SK-N-SH (cell line): ENCODE measurements around the gene TGFBRAP1. TPM values are rescaled to one million over a fixed set of nuclear protein-coding genes. Genes with fewer than 3 reads are reported as not detected.

Experiments
- CTCF ChIA-PET: fragments of 300-600, 350-600 bp; formaldehyde crosslinking; extraction: SDS; loops from one replicate; lab custom pipeline; 2021; lab: Yijun Ruan, JAX
- POLR2A ChIA-PET: fragments of 350-600 bp; sonication (Branson Sonifier 250); formaldehyde crosslinking; extraction: SDS; loops from one replicate; lab custom pipeline; 2020; ENCODE audit warnings: antibody characterized with exemption, inconsistent platforms; lab: Yijun Ruan, JAX
- DNase-seq: peaks from one replicate; pipeline ENCODE4 v3.0.0; 2012
- H2AFZ ChIP-seq: fragments of 200-600 bp; sonication (generic); 2 replicates; pipeline ENCODE4 v1.8.1; 2016; ENCODE audit warnings: antibody characterized with exemption, mild to moderate bottlenecking, low read depth
- H3F3A ChIP-seq: fragments of 200-600 bp; sonication (generic); replicated peaks from 2 replicates; pipeline ENCODE3; 2016; ENCODE audit warnings: antibody characterized with exemption, mild to moderate bottlenecking; ENCODE audit not compliant: insufficient read depth
- H3K27ac ChIP-seq, 2 experiments: fragments of 200-500 bp in 1 of 2; fragments of 200-600 bp in 1 of 2; sonication (Bioruptor generic) in 1 of 2; sonication (generic), shearing (Covaris generic) in 1 of 2; 2 replicates each; pipeline versions ENCODE4 v1.5.1 to v1.6.1; 2014 to 2016; ENCODE audit warnings: low read depth in 2 of 2, inconsistent platforms in 1 of 2, low read length in 1 of 2, mild to moderate bottlenecking in 1 of 2, mixed read lengths in 1 of 2
- H3K27me3 ChIP-seq: fragments of 200-600 bp; sonication (generic), shearing (Covaris generic); 2 replicates; pipeline ENCODE4 v1.6.1; 2016; ENCODE audit warnings: mixed run types; ENCODE audit not compliant: insufficient read depth
- H3K36me3 ChIP-seq, 2 experiments: fragments of 200-500 bp in 1 of 2; fragments of 200-600 bp in 1 of 2; sonication (Bioruptor generic) in 1 of 2; sonication (generic) in 1 of 2; replicated peaks in 1 of 2; 2 replicates each; pipeline versions ENCODE3 to v1.5.1; 2014 to 2016; ENCODE audit warnings: low read length in 1 of 2, mild to moderate bottlenecking in 1 of 2; ENCODE audit not compliant: insufficient read depth in 2 of 2, control insufficient read depth in 1 of 2
- H3K4me1 ChIP-seq, 2 experiments: fragments of 200-500 bp in 1 of 2; fragments of 200-600 bp in 1 of 2; sonication (Bioruptor generic) in 1 of 2; sonication (generic), shearing (Covaris generic) in 1 of 2; 2 replicates each; pipeline versions ENCODE4 v1.5.1 to v1.6.1; 2014 to 2016; ENCODE audit warnings: low read depth in 1 of 2, low read length in 1 of 2, mixed run types in 1 of 2; ENCODE audit not compliant: insufficient read depth in 2 of 2, control insufficient read depth in 1 of 2
- H3K4me2 ChIP-seq: fragments of 200-600 bp; sonication (generic), shearing (Covaris generic); 2 replicates; pipeline ENCODE4 v1.6.1; 2017; ENCODE audit warnings: mixed run types
- H3K4me3 ChIP-seq, 2 experiments: fragments of 200-500 bp in 1 of 2; fragments of 200-600 bp in 1 of 2; sonication (Bioruptor generic) in 1 of 2; sonication (generic), shearing (Covaris generic) in 1 of 2; 2 replicates each; pipeline versions ENCODE4 v1.5.1 to v1.8.1; 2014 to 2016; ENCODE audit warnings: low read depth in 2 of 2, inconsistent platforms in 1 of 2, low read length in 1 of 2, mild to moderate bottlenecking in 1 of 2, mixed read lengths in 1 of 2, moderate library complexity in 1 of 2
- H3K79me2 ChIP-seq: fragments of 200-600 bp; sonication (generic); 2 replicates; pipeline ENCODE4 v1.8.1; 2017; ENCODE audit warnings: mild to moderate bottlenecking; ENCODE audit not compliant: insufficient read depth
- H3K9ac ChIP-seq: fragments of 200-600 bp; sonication (generic); 2 replicates; pipeline ENCODE4 v1.6.1; 2017; ENCODE audit warnings: mixed run types
- H3K9me2 ChIP-seq: fragments of 200-600 bp; sonication (generic); 2 replicates; pipeline ENCODE4 v1.6.1; 2017; ENCODE audit warnings: mixed run types
- H3K9me3 ChIP-seq: fragments of 200-600 bp; sonication (generic); 2 replicates; pipeline ENCODE4 v1.6.1; 2017; ENCODE audit warnings: mixed run types, mild to moderate bottlenecking, moderate library complexity
- H4K20me1 ChIP-seq: fragments of 200-600 bp; sonication (generic); 2 replicates; pipeline ENCODE4 v1.6.1; 2017; ENCODE audit warnings: mild to moderate bottlenecking, mixed run types; ENCODE audit not compliant: insufficient read depth
- EZH2phosphoT487 ChIP-seq: fragments of 200-600 bp; sonication (generic); IDR thresholded peaks from 2 replicates; pipeline ENCODE4 v1.6.1; 2017; ENCODE audit warnings: low read depth, mixed run types, mild to moderate bottlenecking, antibody characterized with exemption, moderate library complexity, borderline replicate concordance
- FOXJ3 ChIP-seq: sonication (generic); formaldehyde crosslinking; IDR thresholded peaks from 2 replicates; pipeline ENCODE4 v1.5.1; 2020; ENCODE audit warnings: mild to moderate bottlenecking, missing genetic modification reagents
- GABPA ChIP-seq: IDR thresholded peaks from 2 replicates; pipeline ENCODE4 v1.4.0; 2012; ENCODE audit warnings: low read depth, mild to moderate bottlenecking
- GATA2 ChIP-seq: sonication (generic); formaldehyde crosslinking; IDR thresholded peaks from 2 replicates; pipeline ENCODE4 v1.5.0; 2020; ENCODE audit warnings: mild to moderate bottlenecking, missing genetic modification reagents
- MEF2A ChIP-seq: IDR thresholded peaks from 2 replicates; pipeline ENCODE4 v1.4.0; 2012; ENCODE audit warnings: low read depth, borderline replicate concordance
- MXI1 ChIP-seq: IDR thresholded peaks from 2 replicates; pipeline ENCODE4 v1.6.1; 2012; ENCODE audit warnings: mild to moderate bottlenecking, low read depth, low read length, improper control_type of control experiment
- POLR2AphosphoS5 ChIP-seq: IDR thresholded peaks from 2 replicates; pipeline ENCODE4 v1.6.1; 2012; ENCODE audit warnings: low read depth, low read length
- RAD21 ChIP-seq: IDR thresholded peaks from 2 replicates; pipeline ENCODE4 v1.6.1; 2012; ENCODE audit warnings: mild to moderate bottlenecking, low read length
- RCOR1 ChIP-seq: fragments of 150-350 bp; IDR thresholded peaks from 2 replicates; pipeline ENCODE4 v1.6.1; 2017; ENCODE audit warnings: antibody characterized with exemption, low read length
- RXRA ChIP-seq: IDR thresholded peaks from 2 replicates; pipeline ENCODE4 v1.4.0; 2012; ENCODE audit warnings: low read depth, mild to moderate bottlenecking, borderline replicate concordance
- TAF1 ChIP-seq: IDR thresholded peaks from 2 replicates; pipeline ENCODE4 v1.6.1; 2012; ENCODE audit warnings: low read depth, mild to moderate bottlenecking, low read length, moderate library complexity, borderline replicate concordance
- TCF12 ChIP-seq: IDR thresholded peaks from 2 replicates; pipeline ENCODE4 v1.4.0; 2012
- TEAD4 ChIP-seq: IDR thresholded peaks from 2 replicates; pipeline ENCODE4 v1.4.0; 2012; ENCODE audit warnings: mild to moderate bottlenecking, borderline replicate concordance; ENCODE audit not compliant: insufficient read depth
- whole genome bisulfite sequencing: methylation state at CpG from one replicate; pipeline ENCODE4 v1.1.6; 2017; ENCODE audit warnings: low lambda C conversion rate; 5-methylcytosine and 5-hydroxymethylcytosine counted together
- polyA plus RNA-seq, 3 experiments: library from polyadenylated mRNA; depleted of rRNA; stranded (reverse); fragments of >200 nt; gene quantifications; 2 replicates each; pipeline ENCODE4 v1.2.3, GENCODE V29; 2012
- TF ChIP-seq, protein P1 (sequence below): IDR thresholded peaks from 2 replicates; pipeline ENCODE4 v1.4.0; 2012; ENCODE audit warnings: low read depth, borderline replicate concordance
- TF ChIP-seq, protein P2 (sequence below): IDR thresholded peaks from 2 replicates; pipeline ENCODE4; 2012
- TF ChIP-seq, protein P3 (sequence below): IDR thresholded peaks from 2 replicates; pipeline ENCODE4 v1.4.0; 2012; ENCODE audit warnings: low read depth
- TF ChIP-seq, protein P4 (sequence below): IDR thresholded peaks from 2 replicates; pipeline ENCODE4 v1.6.1; 2012; ENCODE audit warnings: mild to moderate bottlenecking, low read depth, low read length, moderate library complexity

TGFBRAP1 gene
- polyA plus RNA-seq, 1 of the 3 experiments (the other 2 are of a cell fraction), result 5.7 TPM

DNA sequence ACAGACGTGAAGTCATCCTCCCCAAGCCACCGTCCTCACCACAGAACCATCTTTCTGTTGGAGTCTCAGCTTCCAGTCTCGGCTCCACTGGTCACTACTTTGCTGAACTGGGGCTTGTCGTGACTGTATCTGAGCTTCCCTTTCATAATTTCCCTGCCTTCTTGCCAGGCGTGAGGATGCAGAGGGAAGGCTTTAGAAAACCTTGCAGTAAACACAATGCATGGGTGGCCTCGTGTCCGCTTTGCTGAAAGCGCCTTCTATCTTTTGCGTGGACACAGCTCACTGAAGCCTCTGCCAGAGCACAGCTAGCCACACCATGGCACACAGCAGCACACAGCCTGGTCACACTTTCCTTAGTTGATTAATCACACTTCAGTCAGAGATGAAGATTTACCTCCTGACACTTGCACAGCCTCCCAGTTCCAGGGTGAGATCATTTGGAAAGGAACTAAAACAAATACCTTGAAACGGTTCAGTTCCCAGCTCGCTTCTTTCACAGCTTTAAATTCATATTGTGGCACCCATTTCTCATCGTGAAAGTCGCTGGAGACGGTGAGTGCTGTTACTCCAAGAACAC lies 90.8 kb downstream of the TGFBRAP1 start:
- ChIA-PET POLR2A (no interaction called here), CTCF (interaction anchor here (0.7 to 18.3 kb wide), 10 partner anchors 10 to 120 kb away, joined by 3 to 459 read pairs (median 5); no protein-coding TSS in a partner anchor)
- H3K27me3 ChIP-seq, result no peaks in the 10 kb centered on the region
- H4K20me1 ChIP-seq, result no peaks in the 10 kb centered on the region
- no peak overlapping the region for H3K9ac ChIP-seq
- DNase-seq, result no peak
- H3K79me2 ChIP-seq, result no peaks in the 10 kb centered on the region
- H3K4me2 ChIP-seq, result no peak overlapping the region
- H3K27ac ChIP-seq, result no peak overlapping the region
- peaks cover 0 to 9% of the 10 kb centered on the region in 2 experiments; a peak in 3 of 4 replicates for H3K4me1 ChIP-seq
- TF ChIP-seq, protein P1, sequence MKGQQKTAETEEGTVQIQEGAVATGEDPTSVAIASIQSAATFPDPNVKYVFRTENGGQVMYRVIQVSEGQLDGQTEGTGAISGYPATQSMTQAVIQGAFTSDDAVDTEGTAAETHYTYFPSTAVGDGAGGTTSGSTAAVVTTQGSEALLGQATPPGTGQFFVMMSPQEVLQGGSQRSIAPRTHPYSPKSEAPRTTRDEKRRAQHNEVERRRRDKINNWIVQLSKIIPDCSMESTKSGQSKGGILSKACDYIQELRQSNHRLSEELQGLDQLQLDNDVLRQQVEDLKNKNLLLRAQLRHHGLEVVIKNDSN, result no peak
- TF ChIP-seq TCF12 (no peak), GABPA (no peak), MXI1 (no peak), RCOR1 (no peak), GATA2 (no peak), RXRA (no peak), FOXJ3 (no peak), POLR2AphosphoS5 (no peak), MEF2A (no peak), RAD21 (no peak), EZH2phosphoT487 (no peak), TAF1 (no peak), TEAD4 (no peak)
- TF ChIP-seq, protein P2, sequence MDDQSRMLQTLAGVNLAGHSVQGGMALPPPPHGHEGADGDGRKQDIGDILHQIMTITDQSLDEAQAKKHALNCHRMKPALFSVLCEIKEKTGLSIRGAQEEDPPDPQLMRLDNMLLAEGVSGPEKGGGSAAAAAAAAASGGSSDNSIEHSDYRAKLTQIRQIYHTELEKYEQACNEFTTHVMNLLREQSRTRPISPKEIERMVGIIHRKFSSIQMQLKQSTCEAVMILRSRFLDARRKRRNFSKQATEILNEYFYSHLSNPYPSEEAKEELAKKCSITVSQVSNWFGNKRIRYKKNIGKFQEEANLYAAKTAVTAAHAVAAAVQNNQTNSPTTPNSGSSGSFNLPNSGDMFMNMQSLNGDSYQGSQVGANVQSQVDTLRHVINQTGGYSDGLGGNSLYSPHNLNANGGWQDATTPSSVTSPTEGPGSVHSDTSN, result no peak
- TF ChIP-seq, protein P3, sequence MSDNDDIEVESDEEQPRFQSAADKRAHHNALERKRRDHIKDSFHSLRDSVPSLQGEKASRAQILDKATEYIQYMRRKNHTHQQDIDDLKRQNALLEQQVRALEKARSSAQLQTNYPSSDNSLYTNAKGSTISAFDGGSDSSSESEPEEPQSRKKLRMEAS, result no peak
- TF ChIP-seq, protein P4, sequence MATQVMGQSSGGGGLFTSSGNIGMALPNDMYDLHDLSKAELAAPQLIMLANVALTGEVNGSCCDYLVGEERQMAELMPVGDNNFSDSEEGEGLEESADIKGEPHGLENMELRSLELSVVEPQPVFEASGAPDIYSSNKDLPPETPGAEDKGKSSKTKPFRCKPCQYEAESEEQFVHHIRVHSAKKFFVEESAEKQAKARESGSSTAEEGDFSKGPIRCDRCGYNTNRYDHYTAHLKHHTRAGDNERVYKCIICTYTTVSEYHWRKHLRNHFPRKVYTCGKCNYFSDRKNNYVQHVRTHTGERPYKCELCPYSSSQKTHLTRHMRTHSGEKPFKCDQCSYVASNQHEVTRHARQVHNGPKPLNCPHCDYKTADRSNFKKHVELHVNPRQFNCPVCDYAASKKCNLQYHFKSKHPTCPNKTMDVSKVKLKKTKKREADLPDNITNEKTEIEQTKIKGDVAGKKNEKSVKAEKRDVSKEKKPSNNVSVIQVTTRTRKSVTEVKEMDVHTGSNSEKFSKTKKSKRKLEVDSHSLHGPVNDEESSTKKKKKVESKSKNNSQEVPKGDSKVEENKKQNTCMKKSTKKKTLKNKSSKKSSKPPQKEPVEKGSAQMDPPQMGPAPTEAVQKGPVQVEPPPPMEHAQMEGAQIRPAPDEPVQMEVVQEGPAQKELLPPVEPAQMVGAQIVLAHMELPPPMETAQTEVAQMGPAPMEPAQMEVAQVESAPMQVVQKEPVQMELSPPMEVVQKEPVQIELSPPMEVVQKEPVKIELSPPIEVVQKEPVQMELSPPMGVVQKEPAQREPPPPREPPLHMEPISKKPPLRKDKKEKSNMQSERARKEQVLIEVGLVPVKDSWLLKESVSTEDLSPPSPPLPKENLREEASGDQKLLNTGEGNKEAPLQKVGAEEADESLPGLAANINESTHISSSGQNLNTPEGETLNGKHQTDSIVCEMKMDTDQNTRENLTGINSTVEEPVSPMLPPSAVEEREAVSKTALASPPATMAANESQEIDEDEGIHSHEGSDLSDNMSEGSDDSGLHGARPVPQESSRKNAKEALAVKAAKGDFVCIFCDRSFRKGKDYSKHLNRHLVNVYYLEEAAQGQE, result no peak
- H3K9me2 ChIP-seq, result no peaks in the 10 kb centered on the region
- peaks cover 11% of the 10 kb centered on the region for H3F3A ChIP-seq
- no peaks in the 10 kb centered on the region for H3K36me3 ChIP-seq
- WGBS, result 90% methylated on average over 14 of the region's 14 CpGs
- H3K9me3 ChIP-seq, result no peaks in the 10 kb centered on the region
- H3K4me3 ChIP-seq, result no peak overlapping the region
- H2AFZ ChIP-seq, result no peak overlapping the region
